Measurements from ENCODE around the gene PAQR9.
A peak's percentile ranks its signal among the peaks of the same experiment; 100 is the strongest.

Gene PAQR9

GRCh38 chr3:142951794-142952193 is 11.7 kb downstream of the PAQR9 start:
- no peak for DNase-seq (ENCODE audit: low read depth, low spot score)

- DNase-seq (ENCODE audit: low read depth, low spot score): no peak
Measured at GRCh38 chr3:142950972-142951371, 12.5 kb downstream of the PAQR9 start.

GRCh38 chr3:142947799-142948575 is 15.5 kb downstream of the PAQR9 start:
- no peak for DNase-seq (ENCODE audit: low read depth, low spot score)

GRCh38 chr3:142947352-142947751 is 16.1 kb downstream of the PAQR9 start:
- peak; percentile 61 for DNase-seq (ENCODE audit: low read depth, low spot score)

GRCh38 chr3:142946861-142947260 is 16.6 kb downstream of the PAQR9 start:
- DNase-seq (ENCODE audit: low read depth, low spot score): peak; percentile 20

GRCh38 chr3:142945023-142945422 is 18.5 kb downstream of the PAQR9 start:
- DNase-seq (ENCODE audit: low read depth, low spot score): no peak

GRCh38 chr3:142944342-142944741 is 19.1 kb downstream of the PAQR9 start:
- no peak for DNase-seq (ENCODE audit: low read depth, low spot score)

GRCh38 chr3:142943870-142944269 is 19.6 kb downstream of the PAQR9 start:
- DNase-seq (ENCODE audit: low read depth, low spot score): no peak

GRCh38 chr3:142943349-142943748 is 20.1 kb downstream of the PAQR9 start:
- no peak for DNase-seq (ENCODE audit: low read depth, low spot score)

GRCh38 chr3:142941373-142942123 is 21.9 kb downstream of the PAQR9 start:
- no peak for DNase-seq (ENCODE audit: low read depth, low spot score)

GRCh38 chr3:142940472-142940871 is 23.0 kb downstream of the PAQR9 start:
- DNase-seq (ENCODE audit: low read depth, low spot score): no peak

GRCh38 chr3:142940000-142940399 is 23.5 kb downstream of the PAQR9 start:
- no peak for DNase-seq (ENCODE audit: low read depth, low spot score)

GRCh38 chr3:142935963-142936362 is 27.5 kb downstream of the PAQR9 start:
- no peak for DNase-seq (ENCODE audit: low read depth, low spot score)

GRCh38 chr3:142934887-142935269 is 28.6 kb downstream of the PAQR9 start:
- DNase-seq (ENCODE audit: low read depth, low spot score): no peak

- no peak for DNase-seq (ENCODE audit: low read depth, low spot score)
Measured at GRCh38 chr3:142934128-142934886, 29.2 kb downstream of the PAQR9 start.

GRCh38 chr3:142931222-142931621 is 32.3 kb downstream of the PAQR9 start:
- peak; percentile 63 for DNase-seq (ENCODE audit: low read depth, low spot score)

- DNase-seq (ENCODE audit: low read depth, low spot score): no peak
Measured at GRCh38 chr3:142930463-142930862, 33.0 kb downstream of the PAQR9 start.

- DNase-seq (ENCODE audit: low read depth, low spot score): no peak
Measured at GRCh38 chr3:142929890-142930289, 33.6 kb downstream of the PAQR9 start.

- DNase-seq (ENCODE audit: low read depth, low spot score): peak; percentile 48
Measured at GRCh38 chr3:142929109-142929508, 34.4 kb downstream of the PAQR9 start.

GRCh38 chr3:142926368-142926944 is 37.0 kb downstream of the PAQR9 start:
- DNase-seq (ENCODE audit: low read depth, low spot score): no peak

- DNase-seq (ENCODE audit: low read depth, low spot score): no peak
Measured at GRCh38 chr3:142925140-142925539, 38.3 kb downstream of the PAQR9 start.

GRCh38 chr3:142923694-142924093 is 39.8 kb downstream of the PAQR9 start:
- DNase-seq (ENCODE audit: low read depth, low spot score): no peak

Data from ELF-1 (cell line).